ENCODE measurements around the gene MTOR.
"Not testable (repeated sequence)": the region's sequence is repeated elsewhere in the genome, so short reads cannot be mapped to it uniquely, and the experiment has no call there.

MTOR gene

DNA sequence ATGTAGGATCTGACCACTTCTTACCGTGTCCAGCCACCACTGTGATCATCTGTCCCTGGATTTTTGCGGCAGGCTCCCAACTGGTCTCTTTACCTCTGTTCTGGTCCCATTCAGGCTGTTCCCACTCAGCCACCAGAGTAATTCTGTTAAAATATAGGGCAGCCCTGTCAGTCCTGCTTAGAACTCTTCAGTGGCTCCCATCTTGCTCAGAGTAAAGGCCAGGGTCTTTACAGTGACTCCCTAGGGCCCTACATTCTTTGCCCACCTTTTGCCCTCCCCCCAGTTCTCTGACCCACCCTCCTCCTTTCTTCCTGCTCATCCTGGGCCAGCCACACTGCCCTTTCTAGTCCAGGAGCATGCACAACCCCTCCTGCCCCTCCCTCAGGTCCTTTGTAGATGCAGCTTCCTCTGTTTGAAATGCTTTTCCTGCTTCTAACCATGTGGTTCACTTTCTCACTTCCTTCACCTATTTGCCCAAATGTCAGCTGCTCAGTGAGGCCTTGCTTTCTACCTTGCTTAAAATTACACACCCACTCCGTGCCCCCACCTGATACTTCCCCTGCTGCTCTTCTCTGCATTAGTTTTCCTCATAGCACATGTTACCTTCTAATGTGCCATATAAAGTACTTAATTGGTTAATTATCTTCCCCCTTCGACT, 18.5 kb upstream of the MTOR start:
- DNase-seq (ENCODE audit: low read depth) = no peak

DNA sequence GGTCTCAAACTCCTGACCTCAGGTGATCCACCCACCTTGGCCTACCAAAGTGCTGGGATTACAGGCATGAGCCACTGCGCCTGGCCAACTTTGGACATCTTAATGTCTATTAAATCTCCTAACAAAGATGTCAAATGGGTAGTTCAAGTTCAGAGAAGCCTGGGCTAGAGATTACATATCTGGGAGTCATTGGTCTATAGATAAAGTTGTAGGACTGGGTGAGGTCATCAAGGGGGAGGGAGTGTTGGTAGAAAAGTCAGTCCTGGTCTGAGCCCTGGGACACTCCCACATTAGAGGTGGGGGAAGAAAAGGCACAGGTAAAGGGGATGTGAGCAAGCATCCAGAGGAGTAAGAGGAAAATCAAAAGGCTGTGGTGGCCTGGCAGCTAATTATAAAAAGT, 17.3 kb upstream of the MTOR start:
- no peak for DNase-seq (ENCODE audit: low read depth)

- no peak for DNase-seq (ENCODE audit: low read depth)
Measured at GRCh38 chr1:11279152-11279551, 16.8 kb upstream of the MTOR start.

- DNase-seq (ENCODE audit: low read depth) = no peak
Measured at GRCh38 chr1:11273595-11274234, 11.4 kb upstream of the MTOR start.

- DNase-seq (ENCODE audit: low read depth) = peak; percentile 86
Measured at GRCh38 chr1:11272832-11273594, 10.7 kb upstream of the MTOR start, which contains the start of gene UBIAD1. Gene UBIAD1 (plus strand): TSS chr1:11273198. CDS start chr1:11273532, 334 bp downstream.

GRCh38 chr1:11272544-11272831, 10.1 kb upstream of the MTOR start:
- no peak for DNase-seq (ENCODE audit: low read depth)

DNA sequence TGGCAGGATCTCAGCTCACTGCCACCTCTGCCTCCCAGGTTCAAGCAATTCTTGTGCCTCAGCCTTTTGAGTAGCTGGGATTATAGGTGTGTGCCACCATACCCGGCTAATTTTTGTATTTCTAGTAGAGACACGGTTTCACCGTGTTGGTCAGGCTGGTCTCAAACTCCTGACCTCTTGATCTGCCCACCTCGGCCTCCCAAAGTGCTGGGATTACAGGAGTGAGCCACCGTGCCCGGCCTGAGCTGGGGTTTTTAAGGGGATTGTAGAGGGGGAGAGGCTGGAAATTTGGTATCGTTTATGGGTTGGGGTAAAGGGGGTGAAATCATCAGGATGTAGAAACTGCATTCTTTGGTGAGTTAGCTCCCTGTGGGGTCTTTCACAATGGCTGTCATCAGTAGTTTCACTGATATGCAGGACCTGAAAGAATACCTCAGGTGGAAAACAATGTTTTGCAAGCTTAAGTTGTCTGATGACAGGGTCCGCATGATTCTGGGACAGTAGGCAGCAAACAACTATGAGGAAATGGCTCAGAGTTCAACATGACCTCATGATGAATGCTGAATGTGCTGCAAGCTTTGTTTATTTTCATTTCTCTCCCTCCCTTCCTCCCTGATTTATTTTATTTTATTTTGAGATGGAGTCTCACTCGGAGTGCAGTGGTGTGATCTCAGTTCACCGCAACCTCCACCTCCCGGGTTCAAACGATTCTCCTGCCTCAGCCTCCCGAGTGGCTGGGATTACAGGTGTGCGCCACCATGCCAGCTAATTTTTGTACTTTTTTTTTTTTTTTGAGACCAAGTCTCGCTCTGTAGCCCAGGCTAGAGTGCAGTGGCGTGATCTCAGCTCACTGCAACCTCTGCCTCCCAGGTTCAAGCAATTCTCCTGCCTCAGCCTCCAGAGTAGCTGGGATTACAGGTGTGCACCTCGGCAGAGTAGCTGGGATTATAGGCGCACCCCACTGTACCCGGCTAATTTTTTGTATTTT, 5.3 kb upstream of the MTOR start:
- not testable (repeated sequence) for DNase-seq (ENCODE audit: low read depth)

DNA sequence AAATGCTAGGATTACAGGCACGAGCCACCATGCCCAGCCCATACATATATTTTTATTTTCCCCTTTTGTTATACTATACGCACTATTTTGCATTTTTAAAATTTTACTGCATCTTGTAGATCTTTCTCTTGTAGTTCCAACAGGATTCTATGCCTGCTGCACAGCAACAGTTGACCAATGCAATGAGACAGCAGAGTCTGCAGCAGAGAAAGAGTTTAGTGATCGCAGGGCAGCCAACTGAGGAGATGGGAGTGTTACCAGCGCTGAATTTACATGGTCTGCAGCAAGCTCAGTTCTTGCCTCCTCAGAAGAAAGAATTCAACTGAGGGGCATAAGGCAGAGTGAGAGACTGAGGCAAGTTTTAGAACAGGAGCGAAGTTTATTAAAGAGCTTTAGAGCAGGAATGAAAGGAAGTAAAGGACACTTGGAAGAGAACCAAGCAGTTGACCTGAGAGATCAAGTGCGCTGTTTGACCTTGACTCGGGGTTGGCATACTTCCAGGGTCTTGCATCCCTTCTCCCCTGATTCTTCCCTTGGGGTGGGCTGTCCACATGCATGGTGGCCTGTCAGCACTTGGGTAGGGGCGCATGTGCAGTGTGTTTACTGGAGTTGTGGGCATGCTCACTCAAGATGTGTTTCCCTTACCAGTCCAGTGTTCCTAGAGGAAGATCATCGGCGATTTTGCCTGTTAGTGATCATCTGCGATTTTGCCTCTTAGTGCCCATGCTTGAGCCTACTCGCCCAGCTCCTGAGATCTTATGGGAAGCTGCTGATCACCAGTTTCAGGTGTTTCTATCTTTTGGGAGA, 4.1 kb upstream of the MTOR start:
- DNase-seq (ENCODE audit: low read depth) = no peak

DNA sequence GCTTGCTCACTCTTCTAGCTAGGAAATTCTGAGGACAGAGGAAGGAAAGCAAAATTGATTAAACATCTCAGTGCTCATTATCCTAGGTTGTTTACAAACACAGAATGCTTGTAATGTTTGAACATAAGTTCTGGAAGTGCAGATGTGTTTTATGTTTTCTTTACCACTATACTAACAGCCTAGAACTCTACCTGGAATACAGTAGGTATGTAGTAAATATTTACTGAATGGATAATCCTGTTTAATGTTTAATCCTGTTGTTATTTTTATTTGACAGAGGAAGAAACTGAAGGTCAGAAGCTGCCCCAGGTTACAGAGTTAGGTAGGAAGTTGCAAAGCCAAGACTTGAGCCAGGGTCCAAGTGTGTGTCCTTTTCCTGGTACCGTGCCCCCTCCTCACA, 6.1 kb downstream of the MTOR start:
- DNase-seq (ENCODE audit: low read depth) = no peak

DNA sequence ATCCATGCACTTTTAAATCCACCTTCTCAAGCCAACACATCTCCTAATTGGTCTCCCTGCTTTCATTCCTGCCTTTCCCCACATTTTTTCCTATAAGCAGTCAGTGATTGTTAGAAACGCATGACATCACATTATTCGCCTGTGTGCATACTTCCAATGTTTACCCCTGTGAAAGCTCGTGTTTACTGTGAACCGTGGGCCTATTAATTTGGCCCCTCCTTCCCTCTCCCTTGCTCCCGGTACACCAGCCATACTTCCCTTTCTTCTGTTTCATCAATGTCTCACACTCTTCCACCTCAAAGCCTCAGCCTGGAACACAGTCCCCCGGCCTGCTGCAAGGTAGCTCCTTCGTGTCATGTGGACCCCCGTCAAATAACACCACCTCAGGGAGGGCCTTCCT, 9.1 kb downstream of the MTOR start:
- DNase-seq (ENCODE audit: low read depth) = no peak

- no peak for DNase-seq (ENCODE audit: low read depth)
Measured at GRCh38 chr1:11252538-11252937, 9.8 kb downstream of the MTOR start.

DNA sequence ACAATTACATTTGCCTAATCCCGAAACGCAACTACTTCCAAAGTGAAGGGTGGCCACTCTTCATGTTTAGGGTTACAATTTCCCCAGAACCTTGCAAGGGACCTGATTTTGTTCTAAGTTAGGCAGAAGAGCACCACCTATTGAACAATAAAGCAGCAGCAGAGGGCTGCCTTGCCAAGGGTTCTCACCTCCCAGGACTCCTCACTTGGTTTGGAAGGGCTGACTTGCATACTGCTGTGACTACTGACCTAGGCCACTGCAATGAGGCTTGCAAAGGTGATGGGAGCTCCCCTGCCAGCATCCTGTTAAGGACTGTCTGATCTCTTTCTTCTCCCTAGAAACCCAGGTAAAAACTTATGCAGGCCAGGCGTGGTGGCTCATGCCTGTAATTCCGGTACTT, 14.2 kb downstream of the MTOR start:
- DNase-seq (ENCODE audit: low read depth) = no peak

GRCh38 chr1:11245904-11246719, 16.2 kb downstream of the MTOR start:
- no peak for DNase-seq (ENCODE audit: low read depth)

DNA sequence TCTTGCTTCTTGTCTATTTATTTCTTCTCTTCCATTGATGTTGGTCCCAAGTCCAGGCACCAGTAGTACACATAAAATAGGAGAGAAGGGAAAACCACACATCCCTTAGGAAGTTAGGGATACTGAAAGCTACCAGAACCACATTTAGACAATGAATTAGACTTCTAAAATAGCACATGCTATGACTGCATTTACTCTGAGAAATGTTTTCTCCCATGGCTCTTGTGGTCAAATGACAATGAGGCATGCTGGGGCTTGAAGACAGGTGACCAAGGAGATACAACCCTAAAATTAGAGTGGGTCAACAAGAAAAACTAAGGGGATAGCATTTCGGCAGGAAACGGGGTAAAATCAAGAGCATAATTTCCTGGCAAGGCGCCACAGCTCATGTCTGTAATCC, 17.1 kb downstream of the MTOR start:
- DNase-seq (ENCODE audit: low read depth) = no peak

GRCh38 chr1:11238311-11238710, 24.0 kb downstream of the MTOR start:
- no peak for DNase-seq (ENCODE audit: low read depth)

- no peak for DNase-seq (ENCODE audit: low read depth)
Measured at GRCh38 chr1:11237356-11237755, 25.0 kb downstream of the MTOR start.

GRCh38 chr1:11233208-11233607, 29.1 kb downstream of the MTOR start:
- DNase-seq (ENCODE audit: low read depth) = no peak

- DNase-seq (ENCODE audit: low read depth) = no peak
Measured at GRCh38 chr1:11229203-11229602, 33.1 kb downstream of the MTOR start.

DNA sequence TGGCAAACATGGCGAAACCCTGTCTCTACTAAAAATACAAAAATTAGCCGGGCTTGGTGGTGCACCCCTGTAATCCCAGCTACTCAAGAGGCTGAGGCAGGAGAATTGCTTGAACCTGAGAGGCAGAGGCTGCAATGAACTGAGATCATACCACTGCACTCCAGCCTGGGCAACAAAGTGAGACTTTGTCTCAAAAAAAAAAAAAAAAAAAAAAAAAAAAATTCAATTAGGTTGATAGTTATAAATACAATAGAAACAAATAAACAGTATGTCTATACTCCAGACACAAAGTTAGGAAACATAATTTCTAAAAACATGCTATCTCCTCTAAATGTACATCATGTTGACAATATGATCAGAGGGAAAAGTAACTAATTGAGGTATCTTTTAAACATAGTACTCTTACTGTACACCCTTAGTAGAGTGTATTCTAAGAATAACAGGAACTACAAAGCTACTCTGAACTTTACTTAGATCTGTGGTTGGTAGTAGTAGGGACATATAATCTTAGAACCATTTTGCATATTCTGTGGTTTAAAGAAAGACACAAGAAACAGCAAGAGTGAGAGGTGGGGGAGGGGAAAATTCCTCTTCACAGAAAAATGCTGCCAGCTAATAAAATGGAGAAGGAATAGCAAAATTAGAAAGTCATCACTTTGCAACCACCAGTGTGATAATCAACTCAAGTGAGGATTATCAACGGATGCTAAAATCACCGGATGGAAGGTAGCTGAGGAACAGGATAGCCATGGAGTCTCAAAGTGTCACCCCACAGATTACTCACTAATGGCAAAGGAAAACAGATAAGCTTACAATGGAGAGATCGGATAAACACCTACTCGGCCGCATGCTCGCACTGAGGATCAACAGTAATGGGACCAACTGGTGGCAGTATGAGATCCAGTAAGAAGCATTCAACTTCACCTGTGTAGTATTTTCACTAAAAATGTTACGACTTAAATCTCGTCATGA, 35.0 kb downstream of the MTOR start:
- no peak for DNase-seq (ENCODE audit: low read depth)
